HG03066 (cell line): ENCODE measurements around the gene ZNF682.
"Not testable (repeated sequence)": the region's sequence is repeated elsewhere in the genome, so short reads cannot be mapped to it uniquely, and the experiment has no call there.

Experiments used
- ATAC-seq: cut with Tn5 transposase; IDR thresholded peaks from one replicate; pipeline ENCODE4 v1.9.1; 2021; ENCODE audit warnings: low read depth; ENCODE audit not compliant: unreplicated experiment

ZNF682 gene

GRCh38 chr19:20039203-20039723 is at the start of gene ZNF682:
TSS of gene ZNF682 (minus strand) at chr19:20039505. CDS start at chr19:20039345, 160 bp downstream.
- peak; percentile 96 for ATAC-seq

GRCh38 chr19:20082876-20083275 is 43.6 kb upstream of the ZNF682 start:
- not testable (repeated sequence) for ATAC-seq

GRCh38 chr19:20082232-20082833 is 43.0 kb upstream of the ZNF682 start:
- not testable (repeated sequence) for ATAC-seq

GRCh38 chr19:20080656-20081055 is 41.4 kb upstream of the ZNF682 start:
- no peak for ATAC-seq

GRCh38 chr19:20079476-20079875 is 40.2 kb upstream of the ZNF682 start:
- no peak for ATAC-seq

GRCh38 chr19:20078581-20079031 is 39.3 kb upstream of the ZNF682 start:
- ATAC-seq: no peak

- peak; percentile 82 for ATAC-seq
Observed at GRCh38 chr19:20077791-20078463, 38.6 kb upstream of the ZNF682 start, which contains the start of gene ZNF90. TSS of gene ZNF90 (plus strand) at chr19:20078000. CDS start at chr19:20078133, 133 bp downstream.

- ATAC-seq: no peak
Observed at GRCh38 chr19:20072936-20073335, 33.6 kb upstream of the ZNF682 start.

- ATAC-seq: no peak
Observed at GRCh38 chr19:20070691-20071090, 31.4 kb upstream of the ZNF682 start.

GRCh38 chr19:20068559-20068958 is 29.3 kb upstream of the ZNF682 start:
- ATAC-seq: not testable (repeated sequence)

- no peak for ATAC-seq
Observed at GRCh38 chr19:20067943-20068342, 28.6 kb upstream of the ZNF682 start.

- no peak for ATAC-seq
Observed at GRCh38 chr19:20066861-20067260, 27.6 kb upstream of the ZNF682 start.

- ATAC-seq: no peak
Observed at GRCh38 chr19:20060282-20060681, 21.0 kb upstream of the ZNF682 start.

GRCh38 chr19:20058738-20059137 is 19.4 kb upstream of the ZNF682 start:
- ATAC-seq: not testable (repeated sequence)

- peak; percentile 88 for ATAC-seq
Observed at GRCh38 chr19:20051841-20052768, 12.8 kb upstream of the ZNF682 start.

GRCh38 chr19:20045742-20046141 is 6.4 kb upstream of the ZNF682 start:
- not testable (repeated sequence) for ATAC-seq

- ATAC-seq: no peak
Observed at GRCh38 chr19:20044663-20045062, 5.4 kb upstream of the ZNF682 start.

GRCh38 chr19:20038358-20039202 is 725 bp downstream of the ZNF682 start:
- no peak for ATAC-seq

GRCh38 chr19:20035935-20036334 is 3.4 kb downstream of the ZNF682 start:
- no peak for ATAC-seq

- ATAC-seq: no peak
Observed at GRCh38 chr19:20028611-20029010, 10.7 kb downstream of the ZNF682 start.
